Measurements from ENCODE around the gene OR10R2. TPM values are rescaled to one million over a fixed set of nuclear protein-coding genes. Genes with fewer than 3 reads are reported as not detected.
A peak's percentile ranks its signal among the peaks of the same experiment; 100 is the strongest.

OR10R2 gene
- total RNA-seq, 4 donors from 2014 or later = not detected

GRCh38 chr1:158485455-158485854 lies 13.4 kb downstream of the OR10R2 start:
- WGBS = 61% methylated on average over 2 of the region's 2 CpGs
- Histone ChIP-seq H3K4me3 (no peak overlapping the region), H3K4me1 (no peaks in the 10 kb centered on the region), H3K9me3 (no peaks in the 10 kb centered on the region), H3K36me3 (no peaks in the 10 kb centered on the region), H3K27me3 (no peaks in the 10 kb centered on the region), H3K27ac (replicated peaks in 1 of 4) (no peak overlapping the region)
- TF ChIP-seq POLR2A (IDR thresholded peaks at IDR 0.05; ENCODE audit: low read depth) (no peak), POLR2AphosphoS5 (IDR thresholded peaks at IDR 0.05) (no peak), CTCF (IDR thresholded peaks at IDR 0.05) (no peak), EP300 (IDR thresholded peaks at IDR 0.05) (no peak)
- no peak for DNase-seq (ENCODE audit: extremely low spot score)
- intact Hi-C loops (cut with DNase I) = no loop called here

- Histone ChIP-seq H3K27ac (replicated peaks in 1 of 4) (no peak overlapping the region), H3K9me3 (no peaks in the 10 kb centered on the region), H3K36me3 (no peaks in the 10 kb centered on the region), H3K4me1 (no peaks in the 10 kb centered on the region), H3K4me3 (no peak overlapping the region), H3K27me3 (no peaks in the 10 kb centered on the region)
- no peak for DNase-seq (ENCODE audit: extremely low spot score)
- WGBS = 50% methylated on average over 3 of the region's 3 CpGs
- intact Hi-C loops (cut with DNase I) = no loop called here
- TF ChIP-seq CTCF (IDR thresholded peaks at IDR 0.05) = no peak
- no peak for TF ChIP-seq POLR2AphosphoS5 (IDR thresholded peaks at IDR 0.05)
- no peak for TF ChIP-seq POLR2A (IDR thresholded peaks at IDR 0.05; ENCODE audit: low read depth)
- TF ChIP-seq EP300 (IDR thresholded peaks at IDR 0.05) = no peak
These were observed 19.3 kb downstream of the OR10R2 start for GRCh38 chr1:158491316-158491715.

GRCh38 chr1:158493054-158493453 lies 21.0 kb downstream of the OR10R2 start:
- Histone ChIP-seq H3K4me1 (no peaks in the 10 kb centered on the region), H3K9me3 (no peaks in the 10 kb centered on the region), H3K4me3 (no peak overlapping the region), H3K27me3 (no peaks in the 10 kb centered on the region), H3K27ac (replicated peaks in 1 of 4) (no peak overlapping the region), H3K36me3 (no peaks in the 10 kb centered on the region)
- WGBS = 73% methylated on average over 3 of the region's 3 CpGs
- intact Hi-C loops (cut with DNase I) = no loop called here
- DNase-seq (ENCODE audit: extremely low spot score) = no peak
- TF ChIP-seq EP300 (IDR thresholded peaks at IDR 0.05) (no peak), POLR2AphosphoS5 (IDR thresholded peaks at IDR 0.05) (no peak), CTCF (IDR thresholded peaks at IDR 0.05) (no peak), POLR2A (IDR thresholded peaks at IDR 0.05; ENCODE audit: low read depth) (no peak)

- intact Hi-C loops (cut with DNase I) = no loop called here
- Histone ChIP-seq H3K9me3 (no peaks in the 10 kb centered on the region), H3K27ac (replicated peaks in 1 of 4) (no peak overlapping the region), H3K4me1 (no peaks in the 10 kb centered on the region), H3K36me3 (no peaks in the 10 kb centered on the region), H3K27me3 (no peaks in the 10 kb centered on the region), H3K4me3 (no peak overlapping the region)
- TF ChIP-seq POLR2AphosphoS5 (IDR thresholded peaks at IDR 0.05) (no peak), CTCF (IDR thresholded peaks at IDR 0.05) (no peak), EP300 (IDR thresholded peaks at IDR 0.05) (no peak), POLR2A (IDR thresholded peaks at IDR 0.05; ENCODE audit: low read depth) (no peak)
- DNase-seq (ENCODE audit: extremely low spot score) = no peak
- WGBS = 22% methylated on average over 2 of the region's 2 CpGs
These were observed 22.8 kb downstream of the OR10R2 start for GRCh38 chr1:158494796-158495195.

- no peak overlapping the region for H3K4me3 ChIP-seq
- peaks cover 0 to 5% (median 0%) of the 10 kb centered on the region in 4 donors for H3K27me3 ChIP-seq
- intact Hi-C loops (cut with DNase I) = no loop called here
- TF ChIP-seq POLR2AphosphoS5 (IDR thresholded peaks at IDR 0.05) (no peak), CTCF (IDR thresholded peaks at IDR 0.05) (peak in 1 of 3 experiments; percentile 7)
- 29% methylated on average over 2 of the region's 2 CpGs for WGBS
- DNase-seq (ENCODE audit: extremely low spot score) = no peak
- H3K4me1 ChIP-seq = no peaks in the 10 kb centered on the region
- H3K27ac ChIP-seq (replicated peaks in 1 of 4) = no peak overlapping the region
- no peaks in the 10 kb centered on the region for H3K36me3 ChIP-seq
- H3K9me3 ChIP-seq = no peaks in the 10 kb centered on the region
These were observed 24.4 kb downstream of the OR10R2 start for GRCh38 chr1:158496374-158496773.
